ENCODE measurements around the gene C5orf47. TPM values are rescaled to one million over a fixed set of nuclear protein-coding genes. Genes with fewer than 3 reads are reported as not detected.

C5orf47 gene, protein sequence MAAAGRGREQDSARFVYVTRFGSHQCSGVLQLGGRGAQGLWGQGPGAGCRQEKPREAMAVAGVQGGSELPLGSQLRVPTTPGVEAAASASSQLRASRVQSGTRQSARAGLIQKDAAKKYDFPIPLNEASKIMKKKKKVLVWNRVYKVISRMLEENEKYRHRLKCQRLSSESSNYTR
- not detected in 2 replicates for total RNA-seq (2014; rRNA removed; shearing (Covaris generic))

GRCh38 chr5:173988554-173989431, at the start of gene C5orf47:
TSS of gene C5orf47 (plus strand) at chr5:173989170. CDS start at chr5:173989264, 94 bp downstream.

DNA sequence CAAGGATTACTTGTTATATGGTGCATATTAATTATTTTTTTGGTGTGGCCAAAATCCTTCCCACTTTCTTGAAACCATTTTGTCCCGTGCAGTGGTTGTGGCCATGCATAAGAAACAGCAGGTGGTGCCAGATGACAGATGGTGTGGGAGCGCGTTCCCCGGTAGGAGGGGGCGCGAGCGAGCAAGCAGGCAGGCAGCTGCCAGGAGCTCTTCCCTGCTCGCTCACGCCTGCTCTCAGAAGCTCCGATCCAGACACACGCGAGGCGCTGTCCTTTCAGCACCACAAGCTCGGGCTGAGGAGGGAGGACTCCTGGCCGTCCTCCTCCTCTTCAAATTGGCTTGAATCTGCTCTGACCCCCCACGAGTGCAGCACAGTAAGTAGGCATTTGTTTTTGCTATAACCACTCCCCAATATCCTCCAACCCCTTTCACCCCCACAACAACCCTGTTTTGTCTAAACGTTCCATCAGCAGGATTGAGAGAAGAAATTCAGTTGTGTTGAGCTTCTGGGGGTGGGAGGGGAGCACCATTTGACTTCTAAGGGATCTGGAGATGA, 56.6 kb downstream of the C5orf47 start, which contains the start of gene NSG2:
Gene NSG2 (plus strand): TSS at position 237 of the 556 bp plus-strand sequence. CDS start 1,050 bp downstream, outside the sequence.

Other genes starting within 250 kb of the C5orf47 start
- 18.9 and 20.7 TPM in 2 replicates for gene CPEB4, start 100.8 kb upstream of the C5orf47 start, total RNA-seq (2014; rRNA removed; shearing (Covaris generic))
- gene NSG2, start 56.5 kb downstream of the C5orf47 start, total RNA-seq (2014; rRNA removed; shearing (Covaris generic)): not detected in 2 replicates

Measured in A375 (cell line).